A549 (cell line): Measurements from ENCODE around the gene HK1. TPM values are rescaled to one million over a fixed set of nuclear protein-coding genes. Genes with fewer than 3 reads are reported as not detected.

Experiments
- ATAC-seq, 2 experiments: fragments of 200-7000 bp in 1 of 2; fragments of >200 bp in 1 of 2; cut with Nextera tagmentation in 1 of 2; cut with Tn5 transposase in 1 of 2; 3 replicates each; pipeline versions ENCODE4 v1.8.0 to v1.9.1; 2018 to 2020; ENCODE audit warnings: mild to moderate bottlenecking in 1 of 2, moderate library complexity in 1 of 2
- CTCF ChIA-PET: fragments of 300-600 bp; sonication (Branson Sonifier 250); formaldehyde crosslinking; extraction: SDS; loops from one replicate; lab custom pipeline; 2021; ENCODE audit warnings: antibody characterized with exemption, inconsistent platforms; lab: Yijun Ruan, JAX
- POLR2A ChIA-PET: fragments of 350-600 bp; formaldehyde crosslinking; extraction: SDS; loops from one replicate; lab custom pipeline; 2021; ENCODE audit warnings: antibody characterized with exemption, inconsistent platforms; lab: Yijun Ruan, JAX
- DNase-seq, 2 experiments: peaks; one replicate each; pipeline versions ENCODE4 v3.0.0 to v3.0.0-alpha.2; 2011 to 2016; ENCODE audit warnings: low read depth in 1 of 2, low spot score in 1 of 2
- FAIRE-seq: peaks from 2 replicates; lab custom pipeline; 2011; peaks lifted over from hg19 to GRCh38; lab: Jason Lieb, UNC
- H3K27ac ChIP-seq, 2 experiments: fragments of >200 bp; sonication (Bioruptor Twin); formaldehyde crosslinking; 3 replicates each; pipeline ENCODE4 v1.5.1; 2016 to 2017
- H3K4me1 ChIP-seq: fragments of >200 bp; sonication (Bioruptor Twin); formaldehyde crosslinking; 3 replicates; pipeline ENCODE4 v1.6.1; 2016
- H3K4me2 ChIP-seq: fragments of >200 bp; sonication (Bioruptor Twin); formaldehyde crosslinking; 3 replicates; pipeline ENCODE4 v1.6.1; 2016
- H3K4me3 ChIP-seq: fragments of >200 bp; sonication (Bioruptor Twin); formaldehyde crosslinking; 3 replicates; pipeline ENCODE4 v1.5.1; 2016
- H3K9me3 ChIP-seq: fragments of >200 bp; sonication (Bioruptor Twin); formaldehyde crosslinking; 3 replicates; pipeline ENCODE4 v1.6.1; 2016
- ATOH8 ChIP-seq: fragments of 250-450 bp; sonication (Bioruptor Pico); IDR thresholded peaks from 2 replicates; pipeline ENCODE4 v1.5.0; 2020; ENCODE audit warnings: low read depth, mild to moderate bottlenecking, moderate library complexity
- BHLHE40 ChIP-seq: IDR thresholded peaks from 2 replicates; pipeline ENCODE4 v1.6.1; 2012; ENCODE audit warnings: low read depth, low read length, inconsistent platforms
- CBX2 ChIP-seq: fragments of 200-600 bp; sonication (generic); IDR thresholded peaks from 2 replicates; pipeline ENCODE4 v1.6.1; 2016; ENCODE audit warnings: low read depth, mild to moderate bottlenecking, borderline replicate concordance
- E2F6 ChIP-seq: IDR thresholded peaks from 2 replicates; pipeline ENCODE4 v1.6.1; 2012; ENCODE audit warnings: low read depth, borderline replicate concordance
- EHF ChIP-seq: fragments of 250-450 bp; sonication (Bioruptor Pico); IDR thresholded peaks from 2 replicates; pipeline ENCODE4 v1.5.0; 2020; ENCODE audit warnings: mild to moderate bottlenecking
- EP300 ChIP-seq, 2 experiments: fragments of >200 bp; sonication (Bioruptor Twin); formaldehyde crosslinking; IDR thresholded peaks; 2 replicates in 1 of 2; 3 replicates in 1 of 2; pipeline ENCODE4 v1.6.1; 2016 to 2017
- GATA3 ChIP-seq: IDR thresholded peaks from 2 replicates; pipeline ENCODE4 v1.6.1; 2012; ENCODE audit warnings: borderline replicate concordance
- HMGXB4 ChIP-seq: fragments of 250-450 bp; sonication (Bioruptor Pico); IDR thresholded peaks from 2 replicates; pipeline ENCODE4 v1.5.0; 2021; ENCODE audit warnings: mild to moderate bottlenecking, moderate library complexity, borderline replicate concordance
- HOXA7 ChIP-seq: fragments of 250-450 bp; sonication (Bioruptor Pico); IDR thresholded peaks from 2 replicates; pipeline ENCODE4 v1.5.0; 2020; ENCODE audit warnings: mild to moderate bottlenecking, moderate library complexity
- HOXB5 ChIP-seq: fragments of 250-450 bp; sonication (Bioruptor Pico); IDR thresholded peaks from 2 replicates; pipeline ENCODE4 v1.5.0; 2020; ENCODE audit warnings: mild to moderate bottlenecking, moderate library complexity
- JUNB ChIP-seq: fragments of >200 bp; sonication (Bioruptor Twin); formaldehyde crosslinking; IDR thresholded peaks from 2 replicates; pipeline ENCODE4 v1.6.1; 2016
- KDM1A ChIP-seq: fragments of 200-600 bp; sonication (generic); IDR thresholded peaks from 2 replicates; pipeline ENCODE4 v1.6.1; 2016; ENCODE audit warnings: low read depth, mild to moderate bottlenecking
- PBX3 ChIP-seq: IDR thresholded peaks from 2 replicates; pipeline ENCODE4 v1.6.1; 2012
- RARB ChIP-seq: fragments of 250-450 bp; sonication (Bioruptor Pico); IDR thresholded peaks from 2 replicates; pipeline ENCODE4 v1.8.0; 2021; ENCODE audit warnings: mild to moderate bottlenecking, moderate library complexity
- RCOR1 ChIP-seq: fragments of 150-350 bp; IDR thresholded peaks from 2 replicates; pipeline ENCODE4 v1.6.1; 2014; ENCODE audit warnings: antibody characterized with exemption, low read length, low read depth
- REST ChIP-seq: fragments of 200-600 bp; sonication (generic); IDR thresholded peaks from 2 replicates; pipeline ENCODE4 v1.6.1; 2016; ENCODE audit warnings: antibody characterized with exemption, mild to moderate bottlenecking, moderate library complexity
- RFX5 ChIP-seq: fragments of 450-650 bp; IDR thresholded peaks from 2 replicates; pipeline ENCODE4 v1.7.1; 2014; ENCODE audit warnings: antibody characterized with exemption, mild to moderate bottlenecking, moderate library complexity
- RNF2 ChIP-seq: fragments of 200-600 bp; sonication (generic); IDR thresholded peaks from 2 replicates; pipeline ENCODE4 v1.6.1; 2016; ENCODE audit warnings: low read depth, mild to moderate bottlenecking, antibody characterized with exemption, moderate library complexity, borderline replicate concordance
- SMC3 ChIP-seq: fragments of >200 bp; sonication (Bioruptor Twin); formaldehyde crosslinking; IDR thresholded peaks from 3 replicates; pipeline ENCODE4 v1.6.1; 2018; ENCODE audit warnings: inconsistent platforms
- SREBF2 ChIP-seq: fragments of 450-650 bp; IDR thresholded peaks from 2 replicates; pipeline ENCODE4 v1.6.1; 2014; ENCODE audit warnings: mild to moderate bottlenecking, moderate library complexity
- TP53 ChIP-seq: fragments of 250-450 bp; sonication (Bioruptor Pico); IDR thresholded peaks from 2 replicates; pipeline ENCODE4 v1.5.0; 2021; ENCODE audit warnings: mild to moderate bottlenecking, moderate library complexity
- ZFP36 ChIP-seq: fragments of 450-650 bp; IDR thresholded peaks from 2 replicates; pipeline ENCODE4 v1.6.1; 2014; ENCODE audit warnings: borderline replicate concordance; ENCODE audit not compliant: partially characterized antibody
- WGBS: methylation state at CpG from one replicate; pipeline ENCODE4 v1.1.6; 2017; ENCODE audit errors: missing lambda C conversion rate; 5-methylcytosine and 5-hydroxymethylcytosine counted together
- polyA plus RNA-seq, 4 experiments: library from polyadenylated mRNA; depleted of rRNA in 3 of 4; stranded (reverse); fragments of >200 nt; fragmentation: RNase III in 1 of 4; extraction: RNeasy Plus Mini Kit Qiagen cat#74134 plus additional on column Dnase treatment in 1 of 4; gene quantifications; 2 replicates in 3 of 4; 3 replicates in 1 of 4; pipeline ENCODE4 v1.2.3, GENCODE V29; 2011 to 2017

The HK1 gene
- polyA plus RNA-seq, 2 of the 4 experiments (the other 2 are of a cell fraction), result 17.3 to 58.9 TPM

GRCh38 chr10:69285699-69286098, 7.4 kb downstream of the HK1 start:
- 79% methylated on average over 4 of the region's 4 CpGs for WGBS
- Histone ChIP-seq H3K9me3 (no peaks in the 10 kb centered on the region), H3K4me1 (no peaks in the 10 kb centered on the region), H3K4me3 (no peak overlapping the region), H3K4me2 (no peak overlapping the region), H3K27ac (no peak overlapping the region)
- no peak for TF ChIP-seq HOXB5 (CRISPR knock-in tag)
- no peak for TF ChIP-seq EHF
- TF ChIP-seq BHLHE40, result no peak
- TF ChIP-seq RCOR1, result no peak
- no peak for TF ChIP-seq PBX3
- TF ChIP-seq ZFP36, result no peak
- no peak for TF ChIP-seq RNF2
- no peak for TF ChIP-seq E2F6
- TF ChIP-seq HOXA7, result no peak
- no peak for DNase-seq
- ChIA-PET POLR2A (no interaction called here), CTCF (interaction anchor here (1.0 to 1.3 kb wide), 5 partner anchors 9 to 122 kb away, joined by 3 read pairs; no protein-coding TSS in a partner anchor)
- no peak for FAIRE-seq
- no peak for ATAC-seq

- WGBS, result 78% methylated on average over 4 of the region's 4 CpGs
- Histone ChIP-seq H3K4me2 (no peak overlapping the region), H3K4me3 (no peak overlapping the region), H3K9me3 (no peaks in the 10 kb centered on the region), H3K4me1 (no peaks in the 10 kb centered on the region), H3K27ac (no peak overlapping the region)
- ATAC-seq, result no peak
- POLR2A ChIA-PET, result no interaction called here
- CTCF ChIA-PET, result no interaction called here
- FAIRE-seq, result no peak
- TF ChIP-seq TP53, result no peak
- TF ChIP-seq ATOH8 (CRISPR knock-in tag), result no peak
- no peak for DNase-seq
These were observed 8.9 kb downstream of the HK1 start for GRCh38 chr10:69287181-69287580.

- DNase-seq, result no peak
- Histone ChIP-seq H3K9me3 (no peaks in the 10 kb centered on the region), H3K4me1 (no peaks in the 10 kb centered on the region), H3K4me3 (no peak overlapping the region), H3K4me2 (no peak overlapping the region), H3K27ac (no peak overlapping the region)
- WGBS, result 79% methylated on average over 4 of the region's 4 CpGs
- no peak for TF ChIP-seq EP300 (IDR thresholded peaks at IDR 0.05)
- no peak for TF ChIP-seq KDM1A
- no peak for TF ChIP-seq CBX2
- no peak for TF ChIP-seq GATA3
- TF ChIP-seq JUNB, result no peak
- no peak for TF ChIP-seq REST
- TF ChIP-seq SMC3, result no peak
- no peak for TF ChIP-seq HMGXB4 (CRISPR knock-in tag)
- TF ChIP-seq RARB (CRISPR knock-in tag), result no peak
- TF ChIP-seq SREBF2, result no peak
- TF ChIP-seq EHF, result no peak
- no peak for TF ChIP-seq RFX5
- FAIRE-seq, result no peak
- POLR2A ChIA-PET, result no interaction called here
- CTCF ChIA-PET, result interaction anchor here (1.1 to 1.8 kb wide), 2 partner anchors 18 to 128 kb away, joined by 3 to 4 read pairs; no protein-coding TSS in a partner anchor
- ATAC-seq, result no peak
These were observed 12.7 kb downstream of the HK1 start for GRCh38 chr10:69290993-69291392.
